Prostate gland (tissue), 2 donors: ENCODE measurements around the gene DPEP2. TPM values are rescaled to one million over a fixed set of nuclear protein-coding genes. Genes with fewer than 3 reads are reported as not detected.

ENCODE experiments used
- DNase-seq: peaks from one replicate; pipeline ENCODE4 v3.0.0-alpha.2; 2019; ENCODE audit warnings: low spot score
- H3K27ac ChIP-seq, 2 donors: fragments of 200-600 bp; sonication (generic); 2 replicates each; pipeline ENCODE4 v1.5.1; 2017 to 2019
- H3K27me3 ChIP-seq: fragments of 200-600 bp; sonication (generic); replicated peaks from 2 replicates; pipeline ENCODE4 v1.5.1; 2019; ENCODE audit not compliant: insufficient read depth
- H3K36me3 ChIP-seq, 2 donors: fragments of 200-600 bp; sonication (generic); 1 replicate in 1 of 2; 2 replicates in 1 of 2; pipeline versions ENCODE4 v1.5.1 to v1.8.1; 2017 to 2019
- H3K4me1 ChIP-seq: fragments of 200-600 bp; sonication (generic); replicated peaks from 2 replicates; pipeline ENCODE4 v1.5.1; 2019
- H3K4me3 ChIP-seq, 2 donors: fragments of 200-600 bp; sonication (generic); 2 replicates each; pipeline ENCODE4 v1.5.1; 2017 to 2019
- H3K9me3 ChIP-seq: fragments of 200-600 bp; sonication (generic); 2 replicates; pipeline ENCODE4 v1.5.1; 2017
- CTCF ChIP-seq, 4 experiments: fragments of 200-600 bp in 2 of 4; fragments of 450-650 bp in 2 of 4; sonication (generic) in 2 of 4; IDR thresholded peaks; 1 replicate in 3 of 4; 2 replicates in 1 of 4; pipeline ENCODE4 v1.5.1; 2016 to 2019; ENCODE audit warnings: antibody characterized with exemption in 4 of 4, mild to moderate bottlenecking in 2 of 4, moderate library complexity in 2 of 4
- POLR2A ChIP-seq: fragments of 450-650 bp; IDR thresholded peaks from one replicate; pipeline ENCODE4 v1.6.1; 2016; ENCODE audit warnings: antibody characterized with exemption, mild to moderate bottlenecking
- POLR2AphosphoS5 ChIP-seq: sonication (generic); formaldehyde crosslinking; IDR thresholded peaks from one replicate; pipeline ENCODE4 v1.6.1; 2017; ENCODE audit warnings: antibody characterized with exemption
- WGBS: methylation state at CpG from one replicate; pipeline ENCODE4 v1.1.5; 2018; 5-methylcytosine and 5-hydroxymethylcytosine counted together
- intact Hi-C: fragments of 100-400 bp; cut with DNase I; formaldehyde crosslinking; loops from one replicate; pipeline ENCODE4 v1.14.2; 2022
- total RNA-seq, 2 donors: library from RNA; depleted of rRNA; stranded (reverse); fragments of >200 nt; gene quantifications; one replicate each; pipeline ENCODE4 v1.1.0, GENCODE V29; 2016

DPEP2 gene
- total RNA-seq, 2 donors from 2014 or later = 0.41 to 2.4 TPM

- intact Hi-C loops = no loop called here
- no peaks in the 10 kb centered on the region for H3K27me3 ChIP-seq
- no peak overlapping the region for H3K27ac ChIP-seq
- H3K36me3 ChIP-seq = peaks cover 28 to 36% of the 10 kb centered on the region in 2 donors
- H3K4me3 ChIP-seq = no peak overlapping the region
- no peaks in the 10 kb centered on the region for H3K9me3 ChIP-seq
- H3K4me1 ChIP-seq = peaks cover 5% of the 10 kb centered on the region
- 96% methylated on average over 11 of the region's 11 CpGs for WGBS
- no peak for DNase-seq
- no peak for TF ChIP-seq CTCF (IDR thresholded peaks at IDR 0.05)
- TF ChIP-seq POLR2A = no peak
- no peak for TF ChIP-seq POLR2AphosphoS5
Observed at GRCh38 chr16:67949645-67950044, 49.6 kb downstream of the DPEP2 start.

- H3K27ac ChIP-seq = no peak overlapping the region
Observed at GRCh38 chr16:67948015-67948414, 51.3 kb downstream of the DPEP2 start.

GRCh38 chr16:67946966-67947558 lies 52.2 kb downstream of the DPEP2 start:
- Histone ChIP-seq H3K4me1 (no peaks in the 10 kb centered on the region), H3K27ac (no peak overlapping the region), H3K4me3 (no peak overlapping the region), H3K27me3 (no peaks in the 10 kb centered on the region), H3K9me3 (no peaks in the 10 kb centered on the region), H3K36me3 (peaks cover 28 to 40% of the 10 kb centered on the region in 2 donors)
- DNase-seq = no peak
- TF ChIP-seq POLR2A = no peak
- TF ChIP-seq CTCF (IDR thresholded peaks at IDR 0.05) = no peak
- TF ChIP-seq POLR2AphosphoS5 = no peak
- WGBS = 88% methylated on average over 17 of the region's 28 CpGs
- intact Hi-C loops = no loop called here

More at GRCh38 chr16:67948015-67948414, 51.3 kb downstream of the DPEP2 start:
- TF ChIP-seq CTCF (IDR thresholded peaks at IDR 0.05) = no peak
- no peak for TF ChIP-seq POLR2AphosphoS5
- TF ChIP-seq POLR2A = no peak
- Histone ChIP-seq H3K4me3 (no peak overlapping the region), H3K36me3 (peaks cover 28 to 36% of the 10 kb centered on the region in 2 donors), H3K27me3 (no peaks in the 10 kb centered on the region), H3K9me3 (no peaks in the 10 kb centered on the region), H3K4me1 (no peaks in the 10 kb centered on the region)
- intact Hi-C loops = no loop called here
- DNase-seq = no peak
- 90% methylated on average over 15 of the region's 15 CpGs for WGBS

GRCh38 chr16:67946128-67946569 lies 53.1 kb downstream of the DPEP2 start:
- no peak for TF ChIP-seq POLR2A
- no peak for DNase-seq
- Histone ChIP-seq H3K36me3 (peaks cover 28 to 40% of the 10 kb centered on the region in 2 donors), H3K4me3 (no peak overlapping the region), H3K9me3 (no peaks in the 10 kb centered on the region), H3K27ac (no peak overlapping the region), H3K4me1 (no peaks in the 10 kb centered on the region), H3K27me3 (no peaks in the 10 kb centered on the region)
- WGBS = 96% methylated on average over 20 of the region's 20 CpGs
- intact Hi-C loops = no loop called here

- 89% methylated on average over 24 of the region's 24 CpGs for WGBS
- intact Hi-C loops = no loop called here
- H3K9me3 ChIP-seq = no peaks in the 10 kb centered on the region
- H3K4me3 ChIP-seq = no peak overlapping the region
- no peaks in the 10 kb centered on the region for H3K27me3 ChIP-seq
- H3K4me1 ChIP-seq = no peaks in the 10 kb centered on the region
- DNase-seq = no peak
- TF ChIP-seq CTCF (IDR thresholded peaks at IDR 0.05) (no peak), POLR2A (no peak), POLR2AphosphoS5 (no peak)
- peaks cover 27 to 40% of the 10 kb centered on the region in 2 donors for H3K36me3 ChIP-seq
- peak overlapping the region in 1 of 2 donors; percentile 59 for H3K27ac ChIP-seq
Observed at GRCh38 chr16:67945392-67945933, 53.8 kb downstream of the DPEP2 start.
